IPS DF 6.9 (cell line): Measurements from ENCODE around the gene C5AR1.

Experiments used
- DNase-seq: peaks from one replicate; pipeline ENCODE4 v3.0.0-alpha.2; 2013; ENCODE audit warnings: low read depth, low spot score
- H3K27ac ChIP-seq: one replicate; pipeline ENCODE4 v1.5.1; 2013; ENCODE audit warnings: low read length, control low read depth
- H3K27me3 ChIP-seq: 2 replicates; pipeline ENCODE4 v1.6.1; 2013; ENCODE audit warnings: mild to moderate bottlenecking, low read length; ENCODE audit not compliant: control insufficient read depth, insufficient read depth
- H3K36me3 ChIP-seq: 2 replicates; pipeline ENCODE4 v1.6.1; 2013; ENCODE audit warnings: low read length; ENCODE audit not compliant: control insufficient read depth, insufficient read depth
- H3K4me1 ChIP-seq: 2 replicates; pipeline ENCODE4 v1.6.1; 2013; ENCODE audit warnings: low read length; ENCODE audit not compliant: control insufficient read depth, insufficient read depth
- H3K4me3 ChIP-seq: 2 replicates; pipeline ENCODE4 v1.5.1; 2013; ENCODE audit warnings: mild to moderate bottlenecking, low read length
- H3K9me3 ChIP-seq: 2 replicates; pipeline ENCODE4 v1.6.1; 2013; ENCODE audit warnings: low read length, inconsistent platforms; ENCODE audit not compliant: control insufficient read depth, insufficient read depth
- WGBS: extraction: QIAGEN DNeasy Blood & Tissue Kit; methylation state at CpG from one replicate; pipeline ENCODE4 v1.1.7; 2013; ENCODE audit warnings: mixed read lengths, missing lambda C conversion rate; ENCODE audit not compliant: insufficient read length, insufficient coverage; 5-methylcytosine and 5-hydroxymethylcytosine counted together

The C5AR1 gene

GRCh38 chr19:47348819-47349795 lies 39.4 kb downstream of the C5AR1 start, which contains the start of gene DHX34:
TSS of gene DHX34 (plus strand) at chr19:47349315. CDS start at chr19:47353031, 3,716 bp downstream.
- Histone ChIP-seq H3K27me3 (no peaks in the 10 kb centered on the region), H3K9me3 (no peaks in the 10 kb centered on the region), H3K36me3 (peaks cover 11% of the 10 kb centered on the region), H3K4me3 (peak within 1 kb of the TSS; percentile 73), H3K27ac (no peak within 1 kb of the TSS), H3K4me1 (no peaks in the 10 kb centered on the region)
- DNase-seq = peak; percentile 99
- WGBS = no CpG with 5 or more reads among the region's 63 CpGs

- H3K4me1 ChIP-seq = no peaks in the 10 kb centered on the region
- no CpG with 5 or more reads among the region's 6 CpGs for WGBS
- no peaks in the 10 kb centered on the region for H3K9me3 ChIP-seq
- DNase-seq = no peak
- no peaks in the 10 kb centered on the region for H3K27me3 ChIP-seq
- no peak overlapping the region for H3K4me3 ChIP-seq
- H3K27ac ChIP-seq = no peak overlapping the region
- H3K36me3 ChIP-seq = peaks cover 17% of the 10 kb centered on the region
Measured at GRCh38 chr19:47350630-47351029, 41.0 kb downstream of the C5AR1 start.

GRCh38 chr19:47351548-47351947 lies 41.9 kb downstream of the C5AR1 start:
- Histone ChIP-seq H3K27me3 (no peaks in the 10 kb centered on the region), H3K36me3 (peaks cover 22% of the 10 kb centered on the region), H3K27ac (no peak overlapping the region), H3K4me1 (no peaks in the 10 kb centered on the region), H3K4me3 (no peak overlapping the region), H3K9me3 (no peaks in the 10 kb centered on the region)
- peak; percentile 43 for DNase-seq
- no CpG with 5 or more reads among the region's 3 CpGs for WGBS

- H3K27me3 ChIP-seq = no peaks in the 10 kb centered on the region
- no CpG with 5 or more reads among the region's 2 CpGs for WGBS
- DNase-seq = no peak
- no peaks in the 10 kb centered on the region for H3K4me1 ChIP-seq
- peaks cover 24% of the 10 kb centered on the region for H3K36me3 ChIP-seq
- H3K27ac ChIP-seq = no peak overlapping the region
- H3K4me3 ChIP-seq = no peak overlapping the region
- no peaks in the 10 kb centered on the region for H3K9me3 ChIP-seq
Measured at GRCh38 chr19:47352095-47352494, 42.4 kb downstream of the C5AR1 start.

- Histone ChIP-seq H3K27ac (no peak overlapping the region), H3K36me3 (peaks cover 36% of the 10 kb centered on the region), H3K9me3 (no peaks in the 10 kb centered on the region), H3K4me1 (no peaks in the 10 kb centered on the region), H3K4me3 (no peak overlapping the region), H3K27me3 (no peaks in the 10 kb centered on the region)
- WGBS = no CpG with 5 or more reads among the region's 24 CpGs
- no peak for DNase-seq
Measured at GRCh38 chr19:47353307-47353712, 43.6 kb downstream of the C5AR1 start.

GRCh38 chr19:47356900-47357299 lies 47.2 kb downstream of the C5AR1 start:
- no peak overlapping the region for H3K4me3 ChIP-seq
- H3K4me1 ChIP-seq = no peaks in the 10 kb centered on the region
- no peaks in the 10 kb centered on the region for H3K27me3 ChIP-seq
- H3K9me3 ChIP-seq = no peaks in the 10 kb centered on the region
- no peak overlapping the region for H3K27ac ChIP-seq
- DNase-seq = no peak
- H3K36me3 ChIP-seq = peaks cover 50% of the 10 kb centered on the region
- no CpG with 5 or more reads among the region's 6 CpGs for WGBS

- no peak for DNase-seq
- Histone ChIP-seq H3K27me3 (no peaks in the 10 kb centered on the region), H3K4me3 (no peak overlapping the region), H3K4me1 (no peaks in the 10 kb centered on the region), H3K27ac (no peak overlapping the region), H3K36me3 (peaks cover 45% of the 10 kb centered on the region), H3K9me3 (no peaks in the 10 kb centered on the region)
- no CpG with 5 or more reads among the region's 28 CpGs for WGBS
Measured at GRCh38 chr19:47357788-47358680, 48.4 kb downstream of the C5AR1 start.

GRCh38 chr19:47358936-47359335 lies 49.3 kb downstream of the C5AR1 start:
- WGBS = no CpG with 5 or more reads among the region's 6 CpGs
- peaks cover 43% of the 10 kb centered on the region for H3K36me3 ChIP-seq

GRCh38 chr19:47362321-47362720 lies 52.7 kb downstream of the C5AR1 start:
- H3K36me3 ChIP-seq = peaks cover 43% of the 10 kb centered on the region
- no peaks in the 10 kb centered on the region for H3K9me3 ChIP-seq
- no CpG with 5 or more reads among the region's 21 CpGs for WGBS
- H3K27ac ChIP-seq = no peak overlapping the region
- no peaks in the 10 kb centered on the region for H3K27me3 ChIP-seq
- DNase-seq = no peak
- H3K4me3 ChIP-seq = no peak overlapping the region
- H3K4me1 ChIP-seq = no peaks in the 10 kb centered on the region

More at GRCh38 chr19:47358936-47359335, 49.3 kb downstream of the C5AR1 start:
- DNase-seq = no peak
- Histone ChIP-seq H3K27me3 (no peaks in the 10 kb centered on the region), H3K4me3 (no peak overlapping the region), H3K9me3 (no peaks in the 10 kb centered on the region), H3K4me1 (no peaks in the 10 kb centered on the region), H3K27ac (no peak overlapping the region)
